HepG2 (cell line): ENCODE data around the gene TBX10. TPM values are rescaled to one million over a fixed set of nuclear protein-coding genes. Genes with fewer than 3 reads are reported as not detected.
A peak's percentile ranks its signal among the peaks of the same experiment; 100 is the strongest.

ENCODE experiments used
- ATAC-seq: fragments of 200-7000 bp; cut with Tn5 transposase; 3 replicates; pipeline ENCODE4 v1.9.1; 2020; ENCODE audit warnings: mild to moderate bottlenecking, moderate library complexity
- BruUV-seq: library from RNA; stranded (reverse); fragments of 400-500 nt; replicated peaks from 2 replicates; lab custom pipeline; 2021; lab: Mats Ljungman, UMichigan
- CTCF ChIA-PET: fragments of 300-600 bp; formaldehyde crosslinking; extraction: SDS; loops from one replicate; lab custom pipeline; 2021; ENCODE audit warnings: low total read pairs, inconsistent platforms, low intra/inter-chr PET ratio; lab: Yijun Ruan, JAX
- POLR2A ChIA-PET: fragments of 350-600 bp; sonication (Branson Sonifier 250); formaldehyde crosslinking; loops from one replicate; lab custom pipeline; 2020; ENCODE audit warnings: antibody characterized with exemption, inconsistent platforms; lab: Yijun Ruan, JAX
- DNase-seq: peaks from one replicate; pipeline ENCODE4 v3.0.0-alpha.2; 2015; ENCODE audit warnings: low spot score
- FAIRE-seq: peaks from 3 replicates; lab custom pipeline; 2011; peaks lifted over from hg19 to GRCh38; lab: Jason Lieb, UNC
- H2AFZ ChIP-seq: one replicate; pipeline ENCODE4 v1.6.1; 2011; ENCODE audit warnings: low read length, inconsistent platforms
- H3K27ac ChIP-seq: fragments of 300-600 bp; 3 replicates; pipeline ENCODE4 v1.8.0; 2011; ENCODE audit warnings: mixed run types, mild to moderate bottlenecking, mixed read lengths, low read length, inconsistent platforms; ENCODE audit not compliant: insufficient read depth; ENCODE audit errors: extremely low read length
- H3K27me3 ChIP-seq, 2 experiments: fragments of 200-600 bp in 1 of 2; 2 replicates in 1 of 2; 3 replicates in 1 of 2; pipeline versions ENCODE4 v1.6.0 to v1.8.0; 2011; ENCODE audit warnings: low read length in 2 of 2, mild to moderate bottlenecking in 2 of 2, moderate library complexity in 2 of 2, inconsistent platforms in 1 of 2; ENCODE audit not compliant: insufficient read depth in 2 of 2, control insufficient read depth in 1 of 2
- H3K36me3 ChIP-seq, 2 experiments: fragments of 200-600 bp in 1 of 2; replicated peaks in 1 of 2; 2 replicates in 1 of 2; 3 replicates in 1 of 2; pipeline versions ENCODE4 v1.5.1 to v1.8.0; 2011; ENCODE audit warnings: low read length in 2 of 2, inconsistent platforms in 1 of 2; ENCODE audit not compliant: insufficient read depth in 2 of 2, control insufficient read depth in 1 of 2
- H3K4me1 ChIP-seq: 2 replicates; pipeline ENCODE4 v1.5.1; 2012; ENCODE audit warnings: low read length, inconsistent platforms; ENCODE audit not compliant: insufficient read depth
- H3K4me2 ChIP-seq: 2 replicates; pipeline ENCODE4 v1.6.0; 2011; ENCODE audit warnings: low read depth, low read length, inconsistent platforms
- H3K4me3 ChIP-seq, 3 experiments: fragments of 200-600 bp in 1 of 3; sonication (generic), shearing (Covaris generic) in 1 of 3; replicated peaks in 1 of 3; 2 replicates each; pipeline ENCODE4 v1.5.1; 2011 to 2016; ENCODE audit warnings: low read length in 3 of 3, inconsistent platforms in 2 of 3, low read depth in 2 of 3, mild to moderate bottlenecking in 2 of 3, control low read depth in 1 of 3, mixed read lengths in 1 of 3; ENCODE audit not compliant: insufficient read depth in 1 of 3
- H3K79me2 ChIP-seq: one replicate; pipeline ENCODE4 v1.6.1; 2011; ENCODE audit warnings: low read length, inconsistent platforms; ENCODE audit not compliant: insufficient read depth
- H3K9ac ChIP-seq: 2 replicates; pipeline ENCODE4 v1.6.0; 2011; ENCODE audit warnings: mild to moderate bottlenecking, low read depth, low read length, inconsistent platforms; ENCODE audit not compliant: insufficient read depth
- H3K9me3 ChIP-seq: 2 replicates; pipeline ENCODE4 v1.5.1; 2012; ENCODE audit warnings: mild to moderate bottlenecking, low read length
- H4K20me1 ChIP-seq: 2 replicates; pipeline ENCODE4 v1.6.0; 2011; ENCODE audit warnings: inconsistent platforms, mild to moderate bottlenecking, low read length, moderate library complexity; ENCODE audit not compliant: insufficient read depth
- ARID2 ChIP-seq: sonication (generic); formaldehyde crosslinking; IDR thresholded peaks from 2 replicates; pipeline ENCODE4 v1.8.1; 2022; ENCODE audit warnings: mild to moderate bottlenecking, missing genetic modification reagents, borderline replicate concordance
- ATF1 ChIP-seq: IDR thresholded peaks from 2 replicates; pipeline ENCODE4 v1.6.1; 2016; ENCODE audit warnings: mild to moderate bottlenecking, control low read depth
- ESRRA ChIP-seq: sonication (generic); formaldehyde crosslinking; IDR thresholded peaks from 2 replicates; pipeline ENCODE4 v1.5.1; 2020; ENCODE audit warnings: mild to moderate bottlenecking, low read depth, missing genetic modification reagents
- ETV5 ChIP-seq: IDR thresholded peaks from 2 replicates; pipeline ENCODE4 v1.6.1; 2018; ENCODE audit warnings: missing biosample characterization, missing genetic modification reagents, inconsistent platforms, borderline replicate concordance
- FOXK1 ChIP-seq: sonication (generic); formaldehyde crosslinking; IDR thresholded peaks from 2 replicates; pipeline ENCODE4 v1.4.0; 2020; ENCODE audit warnings: low read depth, missing genetic modification reagents, borderline replicate concordance
- KLF12 ChIP-seq: sonication (generic); formaldehyde crosslinking; IDR thresholded peaks from 2 replicates; pipeline ENCODE4 v1.4.0; 2020; ENCODE audit warnings: missing genetic modification reagents, borderline replicate concordance
- MXI1 ChIP-seq: IDR thresholded peaks from 3 replicates; pipeline ENCODE4 v1.6.1; 2012; ENCODE audit warnings: low read depth, low read length, inconsistent platforms, borderline replicate concordance
- NBN ChIP-seq: fragments of 450-650 bp; conservative IDR thresholded peaks from 2 replicates; pipeline ENCODE4 v1.6.1; 2017
- RBM22 ChIP-seq: fragments of 200-400 bp; formaldehyde crosslinking; optimal IDR thresholded peaks from 2 replicates; pipeline ENCODE3; 2017; ENCODE audit warnings: mild to moderate bottlenecking, low read length, moderate library complexity
- SALL1 ChIP-seq: sonication (generic); formaldehyde crosslinking; IDR thresholded peaks from 2 replicates; pipeline ENCODE4 v1.8.0; 2022; ENCODE audit warnings: mild to moderate bottlenecking, missing genetic modification reagents
- SETDB1 ChIP-seq: sonication (generic); formaldehyde crosslinking; IDR thresholded peaks from 2 replicates; pipeline ENCODE4 v1.5.1; 2020; ENCODE audit warnings: missing genetic modification reagents, mild to moderate bottlenecking, borderline replicate concordance
- SP5 ChIP-seq: IDR thresholded peaks from 2 replicates; pipeline ENCODE4 v1.6.1; 2016; ENCODE audit warnings: low read depth, borderline replicate concordance
- ZBTB1 ChIP-seq: sonication (generic); formaldehyde crosslinking; IDR thresholded peaks from 2 replicates; pipeline ENCODE4 v1.4.0; 2020; ENCODE audit warnings: missing genetic modification reagents, borderline replicate concordance
- ZNF841 ChIP-seq: sonication (generic); formaldehyde crosslinking; IDR thresholded peaks from 2 replicates; pipeline ENCODE4 v1.8.1; 2023; ENCODE audit warnings: missing genetic modification reagents, borderline replicate concordance
- WGBS: methylation state at CpG from one replicate; pipeline ENCODE4 v1.1.6; 2017; ENCODE audit warnings: low lambda C conversion rate; 5-methylcytosine and 5-hydroxymethylcytosine counted together
- in situ Hi-C: cut with HindIII; loops from 2 replicates; pipeline ENCODE4 v1.10.0; 2017; ENCODE audit warnings: low pct_unique_long_range_greater_than_20kb; ENCODE audit not compliant: extremely low pct_ligation_motif_present
- intact Hi-C: fragments of 100-400 bp; cut with micrococcal nuclease; formaldehyde crosslinking; loops from one replicate; pipeline ENCODE4 v1.10.0; 2022; ENCODE audit not compliant: unreplicated experiment
- polyA plus RNA-seq, 8 experiments: library from polyadenylated mRNA; depleted of rRNA in 3 of 8; stranded (reverse) in 7 of 8; unstranded in 1 of 8; fragments of >200 nt; fragmentation: Illumina TruSeq in 4 of 8; extraction: Trizol in 4 of 8; gene quantifications; 2 replicates each; pipeline versions ENCODE4 v1.2.1 to v1.2.3, GENCODE V29; 2011 to 2016; ENCODE audit warnings: low read depth in 4 of 8, missing spikeins in 1 of 8, mixed read lengths in 1 of 8; ENCODE audit not compliant: insufficient read depth in 1 of 8
- total RNA-seq, 5 experiments: library from RNA; depleted of rRNA; stranded (reverse); fragments of >200 nt; fragmentation: Illumina TruSeq; extraction: Trizol; gene quantifications; 2 replicates each; pipeline ENCODE4 v1.2.3, GENCODE V29; 2016; ENCODE audit warnings: low read depth in 1 of 5
- TF ChIP-seq, protein P1 (sequence below): sonication (generic); formaldehyde crosslinking; IDR thresholded peaks from 2 replicates; pipeline ENCODE4 v1.4.0; 2020; ENCODE audit warnings: missing genetic modification reagents, mild to moderate bottlenecking, borderline replicate concordance
- TF ChIP-seq, protein P2 (sequence below): sonication (generic); formaldehyde crosslinking; IDR thresholded peaks from 2 replicates; pipeline ENCODE4 v1.8.1; 2022; ENCODE audit warnings: low read depth, mild to moderate bottlenecking, missing genetic modification reagents

Gene TBX10
- total and polyA plus RNA-seq, 2 of the 13 experiments (the other 11 are each of a cell fraction or from before 2014, with no cell fraction given): 0.27 to 1.7 TPM

DNA sequence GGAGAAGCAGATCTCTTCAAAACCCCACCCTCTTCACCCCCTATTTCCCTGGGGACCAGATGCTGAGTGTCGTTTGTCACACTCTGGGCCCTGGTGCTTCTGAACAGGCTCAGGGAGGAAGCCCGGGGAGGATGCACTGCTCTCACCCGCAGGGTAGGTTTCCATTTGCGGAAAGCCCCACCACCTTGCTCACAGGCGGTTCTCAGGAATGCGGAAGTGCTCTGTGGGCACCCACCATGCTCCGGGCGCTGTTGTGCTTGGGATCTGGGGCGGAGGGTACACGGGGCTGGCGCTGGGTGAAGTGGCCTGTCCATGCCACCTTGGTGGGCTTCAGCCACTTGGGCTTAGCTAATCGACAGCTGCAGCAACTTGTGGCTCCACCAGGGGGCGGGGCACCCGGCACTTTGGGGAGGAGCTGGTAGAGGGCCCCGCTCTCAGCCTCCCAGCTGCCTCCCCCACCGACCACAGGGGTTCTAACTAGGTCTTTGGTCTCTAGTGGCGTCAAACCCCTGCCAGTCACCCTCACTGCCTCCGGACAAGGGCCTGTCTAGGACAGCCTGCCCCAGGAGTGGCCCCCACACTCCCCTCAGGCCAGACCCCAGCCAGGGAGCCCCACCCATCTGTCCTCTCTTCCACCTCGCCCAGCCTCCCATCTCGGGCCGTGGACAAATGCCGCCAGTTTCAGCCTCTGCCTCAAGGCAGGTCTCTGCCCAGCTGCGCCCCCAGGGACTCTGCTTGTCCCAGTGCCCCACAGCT is 25.4 kb downstream of the TBX10 start (continued):
- 0 out of 2 replicates have a peak, but pooled peaks have one; percentile 12 for TF ChIP-seq SALL1
- TF ChIP-seq SETDB1 (CRISPR knock-in tag): no peak

DNA sequence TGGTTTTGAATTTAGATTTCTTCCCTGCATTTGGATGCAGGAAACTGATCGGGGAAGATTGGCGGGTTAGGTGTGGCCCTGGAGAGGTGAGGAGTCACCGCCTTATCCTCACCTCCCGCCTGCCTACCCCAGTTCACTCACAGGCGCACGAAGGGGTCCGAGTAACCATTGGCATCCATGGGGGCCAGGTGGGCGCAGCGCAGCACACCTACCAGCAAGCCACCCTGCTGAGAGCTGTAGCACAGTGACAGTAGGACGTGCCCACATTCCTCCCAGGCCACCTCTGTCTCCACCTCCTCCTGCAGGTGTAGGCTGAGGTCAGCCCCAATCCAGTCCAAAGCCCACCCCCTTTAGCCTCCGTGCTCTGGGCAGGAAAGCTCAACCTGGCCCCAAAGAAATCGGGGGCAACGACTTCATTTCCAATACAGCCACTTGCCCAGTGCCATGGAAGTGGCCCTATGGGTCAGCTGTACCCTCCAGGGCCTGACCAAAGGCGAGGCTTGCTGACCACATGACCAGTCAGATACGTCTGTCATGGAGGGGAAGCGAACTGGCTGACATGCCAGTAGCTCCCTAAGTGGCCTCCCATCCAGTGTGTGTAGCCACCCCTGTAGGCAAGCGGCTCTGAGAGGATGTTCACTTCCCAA is 26.1 kb downstream of the TBX10 start:
- H3K4me1 ChIP-seq: peaks cover 43% of the 10 kb centered on the region
- ChIA-PET POLR2A (interaction anchor here (0.9 to 2.5 kb wide), 4 partner anchors 15 to 41 kb away, joined by 3 to 15 read pairs (median 8); partner anchors contain the start of genes ACY3 and NUDT8), CTCF (interaction anchor here (1.6 to 2.9 kb wide), 3 partner anchors 16 to 46 kb away, joined by 7 to 20 read pairs (median 16); partner anchors contain the start of gene NUDT8)
- no peak for ATAC-seq
- no peak overlapping the region for H3K9ac ChIP-seq
- no peak overlapping the region for H2AFZ ChIP-seq
- no peak for FAIRE-seq
- no peak overlapping the region for H3K27ac ChIP-seq
- no peak overlapping the region for H3K4me3 ChIP-seq
- BruUV-seq: no TSS peak
- DNase-seq: no peak
- no peaks in the 10 kb centered on the region for H3K27me3 ChIP-seq
- intact Hi-C loops: no loop called here
- H4K20me1 ChIP-seq: no peaks in the 10 kb centered on the region
- H3K4me2 ChIP-seq: no peak overlapping the region
- H3K36me3 ChIP-seq: peaks cover 13 to 32% of the 10 kb centered on the region in 2 experiments; a peak in 4 of 5 replicates
- no peaks in the 10 kb centered on the region for H3K79me2 ChIP-seq
- WGBS: 89% methylated on average over 11 of the region's 17 CpGs
- in situ Hi-C loops: no loop called here
- H3K9me3 ChIP-seq: no peaks in the 10 kb centered on the region
- no peak for TF ChIP-seq ESRRA (CRISPR knock-in tag)
- TF ChIP-seq SP5 (CRISPR knock-in tag): no peak
- TF ChIP-seq, protein P1, sequence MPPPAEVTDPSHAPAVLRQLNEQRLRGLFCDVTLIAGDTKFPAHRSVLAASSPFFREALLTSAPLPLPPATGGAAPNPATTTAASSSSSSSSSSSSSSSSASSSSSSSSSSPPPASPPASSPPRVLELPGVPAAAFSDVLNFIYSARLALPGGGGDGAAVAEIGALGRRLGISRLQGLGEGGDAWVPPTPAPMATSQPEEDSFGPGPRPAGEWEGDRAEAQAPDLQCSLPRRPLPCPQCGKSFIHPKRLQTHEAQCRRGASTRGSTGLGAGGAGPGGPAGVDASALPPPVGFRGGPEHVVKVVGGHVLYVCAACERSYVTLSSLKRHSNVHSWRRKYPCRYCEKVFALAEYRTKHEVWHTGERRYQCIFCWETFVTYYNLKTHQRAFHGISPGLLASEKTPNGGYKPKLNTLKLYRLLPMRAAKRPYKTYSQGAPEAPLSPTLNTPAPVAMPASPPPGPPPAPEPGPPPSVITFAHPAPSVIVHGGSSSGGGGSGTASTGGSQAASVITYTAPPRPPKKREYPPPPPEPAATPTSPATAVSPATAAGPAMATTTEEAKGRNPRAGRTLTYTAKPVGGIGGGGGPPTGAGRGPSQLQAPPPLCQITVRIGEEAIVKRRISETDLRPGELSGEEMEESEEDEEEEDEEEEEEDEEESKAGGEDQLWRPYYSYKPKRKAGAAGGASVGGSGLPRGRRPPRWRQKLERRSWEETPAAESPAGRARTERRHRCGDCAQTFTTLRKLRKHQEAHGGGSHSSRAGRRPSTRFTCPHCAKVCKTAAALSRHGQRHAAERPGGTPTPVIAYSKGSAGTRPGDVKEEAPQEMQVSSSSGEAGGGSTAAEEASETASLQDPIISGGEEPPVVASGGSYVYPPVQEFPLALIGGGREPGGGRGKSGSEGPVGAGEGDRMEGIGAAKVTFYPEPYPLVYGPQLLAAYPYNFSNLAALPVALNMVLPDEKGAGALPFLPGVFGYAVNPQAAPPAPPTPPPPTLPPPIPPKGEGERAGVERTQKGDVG: no peak
- TF ChIP-seq ATF1 (CRISPR knock-in tag): no peak
- no peak for TF ChIP-seq ETV5
- no peak for TF ChIP-seq FOXK1 (CRISPR knock-in tag)
- TF ChIP-seq, protein P2, sequence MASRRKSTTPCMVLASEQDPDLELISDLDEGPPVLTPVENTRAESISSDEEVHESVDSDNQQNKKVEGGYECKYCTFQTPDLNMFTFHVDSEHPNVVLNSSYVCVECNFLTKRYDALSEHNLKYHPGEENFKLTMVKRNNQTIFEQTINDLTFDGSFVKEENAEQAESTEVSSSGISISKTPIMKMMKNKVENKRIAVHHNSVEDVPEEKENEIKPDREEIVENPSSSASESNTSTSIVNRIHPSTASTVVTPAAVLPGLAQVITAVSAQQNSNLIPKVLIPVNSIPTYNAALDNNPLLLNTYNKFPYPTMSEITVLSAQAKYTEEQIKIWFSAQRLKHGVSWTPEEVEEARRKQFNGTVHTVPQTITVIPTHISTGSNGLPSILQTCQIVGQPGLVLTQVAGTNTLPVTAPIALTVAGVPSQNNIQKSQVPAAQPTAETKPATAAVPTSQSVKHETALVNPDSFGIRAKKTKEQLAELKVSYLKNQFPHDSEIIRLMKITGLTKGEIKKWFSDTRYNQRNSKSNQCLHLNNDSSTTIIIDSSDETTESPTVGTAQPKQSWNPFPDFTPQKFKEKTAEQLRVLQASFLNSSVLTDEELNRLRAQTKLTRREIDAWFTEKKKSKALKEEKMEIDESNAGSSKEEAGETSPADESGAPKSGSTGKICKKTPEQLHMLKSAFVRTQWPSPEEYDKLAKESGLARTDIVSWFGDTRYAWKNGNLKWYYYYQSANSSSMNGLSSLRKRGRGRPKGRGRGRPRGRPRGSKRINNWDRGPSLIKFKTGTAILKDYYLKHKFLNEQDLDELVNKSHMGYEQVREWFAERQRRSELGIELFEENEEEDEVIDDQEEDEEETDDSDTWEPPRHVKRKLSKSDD (CRISPR knock-in tag): no peak
- no peak for TF ChIP-seq MXI1
- no peak for TF ChIP-seq ZNF841 (CRISPR knock-in tag)
- TF ChIP-seq ARID2: no peak
- TF ChIP-seq RBM22: no peak
- no peak for TF ChIP-seq KLF12 (CRISPR knock-in tag)
- TF ChIP-seq NBN: no peak
- TF ChIP-seq ZBTB1 (CRISPR knock-in tag): no peak
